ENCODE results near the gene CCDC179. TPM values are rescaled to one million over a fixed set of nuclear protein-coding genes. Genes with fewer than 3 reads are reported as not detected.

The CCDC179 gene
- not detected for polyA plus RNA-seq (2012; ENCODE audit: insufficient read depth, insufficient read length, low read depth)

DNA sequence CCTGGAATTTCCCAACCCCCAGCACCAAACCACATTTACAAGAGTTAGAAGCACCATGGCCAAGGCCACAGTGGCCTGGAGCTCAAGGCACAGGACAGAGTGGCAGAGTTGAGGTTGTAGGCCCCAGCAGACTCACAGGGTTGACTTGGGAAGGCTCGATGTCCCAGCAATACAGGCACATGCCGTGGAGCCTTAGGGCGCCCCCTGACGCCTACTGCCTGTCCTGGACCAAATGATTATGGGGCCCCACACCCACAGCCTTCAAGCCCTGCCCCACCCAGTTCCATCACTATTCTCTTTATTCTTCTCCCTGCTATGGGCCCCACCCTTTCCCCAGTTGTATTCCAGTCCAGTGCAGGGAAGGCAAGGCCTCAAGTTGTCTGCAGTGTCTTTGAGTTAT is at the start of gene CCDC179:
Gene CCDC179, minus strand, starts transcription at position 234 of the 400 bp plus-strand sequence. Its CDS starts 53 bp downstream, at position 181.
- TF ChIP-seq CTCF (IDR thresholded peaks at IDR 0.05; ENCODE audit: low read depth, low read length) = no peak
- Histone ChIP-seq H3K36me3 (no peaks in the 10 kb centered on the region), H3K4me3 (ENCODE audit: low read depth, low read length) (no peak within 1 kb of the TSS), H3K27me3 (no peaks in the 10 kb centered on the region), H3K4me1 (no peaks in the 10 kb centered on the region), H3K9me3 (no peaks in the 10 kb centered on the region)
- no peak for DNase-seq

- no peak for TF ChIP-seq CTCF (IDR thresholded peaks at IDR 0.05; ENCODE audit: low read depth, low read length)
- Histone ChIP-seq H3K27me3 (no peaks in the 10 kb centered on the region), H3K4me3 (ENCODE audit: low read depth, low read length) (no peak overlapping the region), H3K9me3 (no peaks in the 10 kb centered on the region), H3K36me3 (no peaks in the 10 kb centered on the region), H3K4me1 (no peaks in the 10 kb centered on the region)
- no peak for DNase-seq
Measured at GRCh38 chr11:22903782-22904181, 43.5 kb upstream of the CCDC179 start.

DNA sequence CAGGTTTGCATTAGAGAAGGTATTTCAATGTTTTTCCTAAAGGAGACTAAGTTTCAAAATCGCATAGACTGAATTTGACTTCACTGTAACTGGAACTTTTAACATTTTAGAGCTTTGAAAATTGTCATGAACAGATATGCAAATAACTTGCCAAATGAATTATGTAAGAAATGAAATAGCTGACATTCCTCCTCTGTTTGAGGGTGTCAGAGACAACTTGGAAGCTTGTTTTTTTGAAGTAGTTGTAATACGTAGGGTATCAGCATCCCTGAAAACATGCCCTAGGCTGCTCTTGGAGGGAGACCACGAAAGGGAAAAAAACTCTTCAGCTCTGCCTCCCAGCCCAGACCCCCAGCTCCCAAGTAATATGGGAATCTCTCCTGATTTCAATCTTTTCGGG is 41.3 kb upstream of the CCDC179 start:
- H3K9me3 ChIP-seq = no peaks in the 10 kb centered on the region
- no peak for TF ChIP-seq CTCF (IDR thresholded peaks at IDR 0.05; ENCODE audit: low read depth, low read length)
- no peak for DNase-seq

DNA sequence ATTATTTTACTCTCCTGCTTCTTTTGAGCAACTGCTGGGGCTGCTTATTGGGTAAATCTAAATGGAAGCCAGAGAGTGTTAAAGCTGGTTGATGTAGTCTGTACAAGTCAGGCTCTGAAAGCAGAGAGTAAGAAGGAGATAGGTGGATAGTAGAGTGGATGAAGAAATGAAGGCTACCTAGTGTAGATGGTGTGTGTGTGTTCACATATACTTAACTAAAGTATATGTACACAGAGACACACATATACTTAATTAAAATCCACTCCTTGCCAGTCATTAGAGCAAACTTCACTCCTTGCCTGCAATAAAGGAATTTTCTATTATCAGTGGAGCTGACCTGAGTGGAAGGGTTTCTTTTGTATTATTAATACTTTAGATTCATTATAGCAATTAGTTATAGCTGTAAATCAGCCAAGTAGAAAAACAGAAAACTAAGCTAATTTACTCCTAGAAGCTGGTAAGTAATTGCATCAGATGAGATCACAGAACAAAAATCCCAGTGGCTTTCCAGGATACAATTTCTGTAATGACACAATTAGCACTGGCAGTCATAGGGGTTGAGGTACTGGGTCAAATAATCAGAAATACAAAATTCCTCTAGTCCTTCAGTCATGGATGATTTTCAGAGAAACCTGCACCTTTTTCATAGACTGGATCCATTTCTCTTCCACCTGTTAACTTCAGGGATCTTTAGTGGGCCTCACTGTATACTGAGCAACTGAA is 40.7 kb upstream of the CCDC179 start:
- H3K4me3 ChIP-seq (ENCODE audit: low read depth, low read length) = no peak overlapping the region
- H3K27me3 ChIP-seq = no peaks in the 10 kb centered on the region
- no peaks in the 10 kb centered on the region for H3K9me3 ChIP-seq
- no peak for TF ChIP-seq CTCF (IDR thresholded peaks at IDR 0.05; ENCODE audit: low read depth, low read length)
- no peaks in the 10 kb centered on the region for H3K4me1 ChIP-seq
- no peaks in the 10 kb centered on the region for H3K36me3 ChIP-seq
- no peak for DNase-seq

More for the DNA sequence above, 41.3 kb upstream of the CCDC179 start:
- no peaks in the 10 kb centered on the region for H3K4me1 ChIP-seq
- no peak overlapping the region for H3K4me3 ChIP-seq (ENCODE audit: low read depth, low read length)
- H3K27me3 ChIP-seq = no peaks in the 10 kb centered on the region
- no peaks in the 10 kb centered on the region for H3K36me3 ChIP-seq

DNA sequence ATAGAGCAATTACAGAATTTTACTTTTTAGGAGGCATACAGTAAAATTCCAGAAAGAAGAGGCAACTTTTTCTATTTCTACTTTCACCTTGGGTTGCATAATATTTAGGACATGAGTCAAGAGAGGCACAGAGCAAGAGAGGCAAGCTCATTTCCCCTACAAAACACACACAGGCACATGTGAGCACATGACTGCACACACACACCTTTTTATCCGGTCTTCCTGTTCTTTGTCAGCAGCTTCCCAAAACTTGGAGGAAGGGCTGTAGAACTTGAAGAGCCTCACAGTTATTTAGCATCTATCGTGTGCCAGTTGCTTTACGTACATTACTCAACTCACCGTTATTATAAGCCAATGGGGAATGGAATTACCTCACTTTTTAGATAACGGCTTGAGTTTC is 37.8 kb upstream of the CCDC179 start:
- Histone ChIP-seq H3K9me3 (no peaks in the 10 kb centered on the region), H3K4me1 (no peaks in the 10 kb centered on the region), H3K4me3 (ENCODE audit: low read depth, low read length) (no peak overlapping the region), H3K27me3 (no peaks in the 10 kb centered on the region), H3K36me3 (no peaks in the 10 kb centered on the region)
- no peak for TF ChIP-seq CTCF (IDR thresholded peaks at IDR 0.05; ENCODE audit: low read depth, low read length)
- DNase-seq = no peak

GRCh38 chr11:22890227-22890626 is 30.0 kb upstream of the CCDC179 start:
- no peaks in the 10 kb centered on the region for H3K36me3 ChIP-seq
- H3K4me1 ChIP-seq = no peaks in the 10 kb centered on the region
- no peak for TF ChIP-seq CTCF (IDR thresholded peaks at IDR 0.05; ENCODE audit: low read depth, low read length)
- no peak overlapping the region for H3K4me3 ChIP-seq (ENCODE audit: low read depth, low read length)
- H3K9me3 ChIP-seq = no peaks in the 10 kb centered on the region
- H3K27me3 ChIP-seq = no peaks in the 10 kb centered on the region
- DNase-seq = no peak
